SK-N-SH treated with all-trans-retinoic acid at 6 μM for 48 hours (cell line): Measurements from ENCODE around the gene DNAJC25.

Experiments used
- ATAC-seq: fragments of 200-7000 bp; cut with Tn5 transposase; 3 replicates; pipeline ENCODE4 v1.9.1; 2020; ENCODE audit warnings: mild to moderate bottlenecking, moderate library complexity
- ARNTL ChIP-seq: fragments of 450-650 bp; formaldehyde crosslinking; IDR thresholded peaks from 2 replicates; pipeline ENCODE4 v1.5.0; 2020; ENCODE audit warnings: low read depth, mild to moderate bottlenecking, moderate library complexity, borderline replicate concordance
- BACH2 ChIP-seq: fragments of 250-450 bp; sonication (Bioruptor Pico); IDR thresholded peaks from 2 replicates; pipeline ENCODE4 v1.9.0; 2021; ENCODE audit warnings: mild to moderate bottlenecking, borderline replicate concordance
- CSDC2 ChIP-seq: fragments of 250-450 bp; sonication (Bioruptor Pico); IDR thresholded peaks from 2 replicates; pipeline ENCODE4 v1.5.0; 2020; ENCODE audit warnings: mild to moderate bottlenecking, moderate library complexity
- ESRRG ChIP-seq: fragments of 250-450 bp; sonication (Bioruptor Pico); IDR thresholded peaks from 2 replicates; pipeline ENCODE4 v1.6.1; 2021; ENCODE audit warnings: mild to moderate bottlenecking
- GLIS3 ChIP-seq: fragments of 250-450 bp; sonication (Bioruptor Pico); IDR thresholded peaks from 2 replicates; pipeline ENCODE4 v1.5.0; 2020; ENCODE audit warnings: mild to moderate bottlenecking, moderate library complexity
- ISL1 ChIP-seq: fragments of 250-450 bp; sonication (Bioruptor Pico); IDR thresholded peaks from 2 replicates; pipeline ENCODE4 v2.1.2; 2022; ENCODE audit warnings: mild to moderate bottlenecking, moderate library complexity
- OSR1 ChIP-seq: fragments of 250-450 bp; sonication (Bioruptor Pico); IDR thresholded peaks from 2 replicates; pipeline ENCODE4 v1.8.0; 2022; ENCODE audit warnings: moderate library complexity, mild to moderate bottlenecking, inconsistent platforms
- POU6F1 ChIP-seq: fragments of 250-450 bp; sonication (Bioruptor Pico); IDR thresholded peaks from 2 replicates; pipeline ENCODE4 v1.8.0; 2021; ENCODE audit warnings: low read depth, mild to moderate bottlenecking, moderate library complexity, borderline replicate concordance
- PPARA ChIP-seq: fragments of 250-450 bp; sonication (Bioruptor Pico); IDR thresholded peaks from 2 replicates; pipeline ENCODE4 v1.5.0; 2020; ENCODE audit warnings: mild to moderate bottlenecking, borderline replicate concordance
- RARB ChIP-seq: fragments of 250-450 bp; sonication (Bioruptor Pico); IDR thresholded peaks from 2 replicates; pipeline ENCODE4 v1.8.0; 2021; ENCODE audit warnings: mild to moderate bottlenecking, moderate library complexity
- SNAI2 ChIP-seq: fragments of 250-450 bp; sonication (Bioruptor Pico); IDR thresholded peaks from 2 replicates; pipeline ENCODE4 v1.5.0; 2020; ENCODE audit warnings: mild to moderate bottlenecking, moderate library complexity
- TCF4 ChIP-seq: fragments of 250-450 bp; sonication (Bioruptor Pico); IDR thresholded peaks from 2 replicates; pipeline ENCODE4 v1.8.0; 2021; ENCODE audit warnings: mild to moderate bottlenecking, moderate library complexity, borderline replicate concordance
- TOX ChIP-seq: fragments of 250-450 bp; sonication (Bioruptor Pico); IDR thresholded peaks from 2 replicates; pipeline ENCODE4 v1.8.0; 2021; ENCODE audit warnings: mild to moderate bottlenecking, moderate library complexity, borderline replicate concordance
- ZC3H10 ChIP-seq: fragments of 250-450 bp; sonication (Bioruptor Pico); IDR thresholded peaks from 2 replicates; pipeline ENCODE4 v1.5.1; 2021; ENCODE audit warnings: mild to moderate bottlenecking, moderate library complexity
- ZFP3 ChIP-seq: fragments of 250-450 bp; sonication (Bioruptor Pico); IDR thresholded peaks from 2 replicates; pipeline ENCODE4 v1.5.0; 2020; ENCODE audit warnings: mild to moderate bottlenecking, moderate library complexity
- ZNF565 ChIP-seq: fragments of 450-650 bp; formaldehyde crosslinking; conservative IDR thresholded peaks from 2 replicates; pipeline ENCODE4 v1.5.0; 2020; ENCODE audit warnings: low read depth, mild to moderate bottlenecking, moderate library complexity
- ZNF70 ChIP-seq: fragments of 450-650 bp; formaldehyde crosslinking; IDR thresholded peaks from 2 replicates; pipeline ENCODE4 v1.5.0; 2020; ENCODE audit warnings: mild to moderate bottlenecking, moderate library complexity
- ZNF8 ChIP-seq: fragments of 450-650 bp; formaldehyde crosslinking; IDR thresholded peaks from 2 replicates; pipeline ENCODE4 v1.5.0; 2020; ENCODE audit warnings: mild to moderate bottlenecking, moderate library complexity
- TF ChIP-seq, protein P1 (sequence below): fragments of 250-450 bp; sonication (Bioruptor Pico); IDR thresholded peaks from 2 replicates; pipeline ENCODE4 v1.5.1; 2021; ENCODE audit warnings: mild to moderate bottlenecking, moderate library complexity
- TF ChIP-seq, protein P2 (sequence below): fragments of 250-450 bp; sonication (Bioruptor Pico); IDR thresholded peaks from 2 replicates; pipeline ENCODE4 v1.8.0; 2020; ENCODE audit warnings: mild to moderate bottlenecking, moderate library complexity, borderline replicate concordance
- TF ChIP-seq, protein P3 (sequence below): fragments of 250-450 bp; sonication (Bioruptor Pico); IDR thresholded peaks from 2 replicates; pipeline ENCODE4 v1.5.0; 2020; ENCODE audit warnings: mild to moderate bottlenecking, moderate library complexity

The DNAJC25 gene

DNA sequence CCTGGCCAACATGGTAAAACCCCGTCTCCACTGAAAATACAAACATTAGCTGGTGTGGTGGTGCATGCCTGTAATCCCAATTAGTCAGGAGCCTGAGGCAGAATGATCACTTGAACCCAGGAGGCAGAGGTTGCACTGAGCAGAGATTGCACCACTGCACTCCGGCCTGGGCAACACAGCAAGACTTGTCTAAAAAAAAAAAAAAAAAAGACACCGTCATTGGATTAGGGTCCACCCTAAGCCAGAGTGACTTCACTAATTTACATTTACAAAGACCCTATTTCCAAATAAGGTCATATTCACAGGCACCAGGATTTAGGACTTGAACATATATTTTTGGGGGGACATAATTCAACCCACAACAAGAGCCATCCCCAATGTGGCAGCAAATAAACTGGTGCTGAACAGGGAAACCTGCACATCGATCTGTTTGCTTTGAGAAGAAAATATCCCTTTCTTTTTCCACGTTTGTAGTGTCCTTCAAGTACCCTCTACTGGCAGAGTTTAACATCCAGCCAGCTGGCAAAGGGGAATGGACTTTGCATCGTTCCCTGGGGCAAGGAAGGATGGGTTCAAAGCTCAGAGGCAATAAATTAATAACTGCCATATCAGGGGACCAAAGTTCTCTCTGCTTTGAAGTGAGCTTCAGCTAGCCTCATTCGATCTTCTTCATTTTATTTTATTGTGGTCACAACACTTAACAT is 3.7 kb upstream of the DNAJC25 start:
- ATAC-seq: no peak
- no peak for TF ChIP-seq SNAI2 (CRISPR knock-in tag)
- no peak for TF ChIP-seq ZC3H10 (CRISPR knock-in tag)
- no peak for TF ChIP-seq ESRRG (CRISPR knock-in tag)
- TF ChIP-seq ARNTL (CRISPR knock-in tag): no peak
- TF ChIP-seq ZNF8: no peak
- no peak for TF ChIP-seq ZNF70 (CRISPR knock-in tag)
- no peak for TF ChIP-seq TCF4 (CRISPR knock-in tag)
- TF ChIP-seq, protein P1, sequence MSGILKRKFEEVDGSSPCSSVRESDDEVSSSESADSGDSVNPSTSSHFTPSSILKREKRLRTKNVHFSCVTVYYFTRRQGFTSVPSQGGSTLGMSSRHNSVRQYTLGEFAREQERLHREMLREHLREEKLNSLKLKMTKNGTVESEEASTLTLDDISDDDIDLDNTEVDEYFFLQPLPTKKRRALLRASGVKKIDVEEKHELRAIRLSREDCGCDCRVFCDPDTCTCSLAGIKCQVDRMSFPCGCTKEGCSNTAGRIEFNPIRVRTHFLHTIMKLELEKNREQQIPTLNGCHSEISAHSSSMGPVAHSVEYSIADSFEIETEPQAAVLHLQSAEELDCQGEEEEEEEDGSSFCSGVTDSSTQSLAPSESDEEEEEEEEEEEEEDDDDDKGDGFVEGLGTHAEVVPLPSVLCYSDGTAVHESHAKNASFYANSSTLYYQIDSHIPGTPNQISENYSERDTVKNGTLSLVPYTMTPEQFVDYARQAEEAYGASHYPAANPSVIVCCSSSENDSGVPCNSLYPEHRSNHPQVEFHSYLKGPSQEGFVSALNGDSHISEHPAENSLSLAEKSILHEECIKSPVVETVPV (CRISPR knock-in tag): no peak
- no peak for TF ChIP-seq TOX (CRISPR knock-in tag)
- no peak for TF ChIP-seq BACH2
- no peak for TF ChIP-seq POU6F1
- TF ChIP-seq, protein P2, sequence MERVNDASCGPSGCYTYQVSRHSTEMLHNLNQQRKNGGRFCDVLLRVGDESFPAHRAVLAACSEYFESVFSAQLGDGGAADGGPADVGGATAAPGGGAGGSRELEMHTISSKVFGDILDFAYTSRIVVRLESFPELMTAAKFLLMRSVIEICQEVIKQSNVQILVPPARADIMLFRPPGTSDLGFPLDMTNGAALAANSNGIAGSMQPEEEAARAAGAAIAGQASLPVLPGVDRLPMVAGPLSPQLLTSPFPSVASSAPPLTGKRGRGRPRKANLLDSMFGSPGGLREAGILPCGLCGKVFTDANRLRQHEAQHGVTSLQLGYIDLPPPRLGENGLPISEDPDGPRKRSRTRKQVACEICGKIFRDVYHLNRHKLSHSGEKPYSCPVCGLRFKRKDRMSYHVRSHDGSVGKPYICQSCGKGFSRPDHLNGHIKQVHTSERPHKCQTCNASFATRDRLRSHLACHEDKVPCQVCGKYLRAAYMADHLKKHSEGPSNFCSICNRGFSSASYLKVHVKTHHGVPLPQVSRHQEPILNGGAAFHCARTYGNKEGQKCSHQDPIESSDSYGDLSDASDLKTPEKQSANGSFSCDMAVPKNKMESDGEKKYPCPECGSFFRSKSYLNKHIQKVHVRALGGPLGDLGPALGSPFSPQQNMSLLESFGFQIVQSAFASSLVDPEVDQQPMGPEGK (CRISPR knock-in tag): no peak
- no peak for TF ChIP-seq ZFP3 (CRISPR knock-in tag)
- no peak for TF ChIP-seq ISL1
- no peak for TF ChIP-seq PPARA (CRISPR knock-in tag)
- TF ChIP-seq, protein P3, sequence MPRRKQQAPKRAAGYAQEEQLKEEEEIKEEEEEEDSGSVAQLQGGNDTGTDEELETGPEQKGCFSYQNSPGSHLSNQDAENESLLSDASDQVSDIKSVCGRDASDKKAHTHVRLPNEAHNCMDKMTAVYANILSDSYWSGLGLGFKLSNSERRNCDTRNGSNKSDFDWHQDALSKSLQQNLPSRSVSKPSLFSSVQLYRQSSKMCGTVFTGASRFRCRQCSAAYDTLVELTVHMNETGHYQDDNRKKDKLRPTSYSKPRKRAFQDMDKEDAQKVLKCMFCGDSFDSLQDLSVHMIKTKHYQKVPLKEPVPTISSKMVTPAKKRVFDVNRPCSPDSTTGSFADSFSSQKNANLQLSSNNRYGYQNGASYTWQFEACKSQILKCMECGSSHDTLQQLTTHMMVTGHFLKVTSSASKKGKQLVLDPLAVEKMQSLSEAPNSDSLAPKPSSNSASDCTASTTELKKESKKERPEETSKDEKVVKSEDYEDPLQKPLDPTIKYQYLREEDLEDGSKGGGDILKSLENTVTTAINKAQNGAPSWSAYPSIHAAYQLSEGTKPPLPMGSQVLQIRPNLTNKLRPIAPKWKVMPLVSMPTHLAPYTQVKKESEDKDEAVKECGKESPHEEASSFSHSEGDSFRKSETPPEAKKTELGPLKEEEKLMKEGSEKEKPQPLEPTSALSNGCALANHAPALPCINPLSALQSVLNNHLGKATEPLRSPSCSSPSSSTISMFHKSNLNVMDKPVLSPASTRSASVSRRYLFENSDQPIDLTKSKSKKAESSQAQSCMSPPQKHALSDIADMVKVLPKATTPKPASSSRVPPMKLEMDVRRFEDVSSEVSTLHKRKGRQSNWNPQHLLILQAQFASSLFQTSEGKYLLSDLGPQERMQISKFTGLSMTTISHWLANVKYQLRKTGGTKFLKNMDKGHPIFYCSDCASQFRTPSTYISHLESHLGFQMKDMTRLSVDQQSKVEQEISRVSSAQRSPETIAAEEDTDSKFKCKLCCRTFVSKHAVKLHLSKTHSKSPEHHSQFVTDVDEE (CRISPR knock-in tag): no peak
- no peak for TF ChIP-seq CSDC2 (CRISPR knock-in tag)
- no peak for TF ChIP-seq RARB (CRISPR knock-in tag)
- no peak for TF ChIP-seq ZNF565 (CRISPR knock-in tag)
- TF ChIP-seq, all 23 proteins: peak for 0

GRCh38 chr9:111628411-111628810 is 2.7 kb upstream of the DNAJC25 start:
- ATAC-seq: no peak
- TF ChIP-seq ZNF565 (CRISPR knock-in tag) (no peak), GLIS3 (CRISPR knock-in tag) (no peak), ZC3H10 (CRISPR knock-in tag) (no peak), CSDC2 (CRISPR knock-in tag) (no peak), ZNF8 (no peak), TCF4 (CRISPR knock-in tag) (no peak), ISL1 (no peak), OSR1 (CRISPR knock-in tag) (no peak), ZFP3 (CRISPR knock-in tag) (no peak), ESRRG (CRISPR knock-in tag) (no peak), TOX (CRISPR knock-in tag) (no peak), ARNTL (CRISPR knock-in tag) (no peak), ZNF70 (CRISPR knock-in tag) (no peak), SNAI2 (CRISPR knock-in tag) (no peak), POU6F1 (no peak), PPARA (CRISPR knock-in tag) (no peak), BACH2 (no peak)
- TF ChIP-seq, protein P2 (CRISPR knock-in tag): no peak
- TF ChIP-seq, protein P3 (CRISPR knock-in tag): no peak
